GM11168 (cell line): ENCODE data around the gene SCLT1.
"Not testable (repeated sequence)": the region's sequence is repeated elsewhere in the genome, so short reads cannot be mapped to it uniquely, and the experiment has no call there.

Experiments used
- in situ Hi-C: fragments of 300-500 bp; cut with MboI; formaldehyde crosslinking; loops from one replicate; pipeline ENCODE4 v1.12.0; 2022; ENCODE audit warnings: low sequenced_read_pairs; ENCODE audit not compliant: unreplicated experiment

Gene SCLT1

GRCh38 chr4:129093191-129093920 is at the start of gene SCLT1:
Gene SCLT1 (minus strand): TSS chr4:129093539. CDS start chr4:129093103, 436 bp downstream.
- in situ Hi-C loops, result no loop called here

- in situ Hi-C loops, result no loop called here
These were observed 47.2 kb upstream of the SCLT1 start for GRCh38 chr4:129140521-129140920.

- in situ Hi-C loops, result no loop called here
These were observed 45.6 kb upstream of the SCLT1 start for GRCh38 chr4:129138810-129139496.

GRCh38 chr4:129136433-129136832 is 43.1 kb upstream of the SCLT1 start:
- in situ Hi-C loops, result no loop called here

- in situ Hi-C loops, result no loop called here
These were observed 38.0 kb upstream of the SCLT1 start for GRCh38 chr4:129131343-129131742.

- in situ Hi-C loops, result no loop called here
These were observed 35.8 kb upstream of the SCLT1 start for GRCh38 chr4:129129143-129129542.

- in situ Hi-C loops, result not testable (repeated sequence)
These were observed 33.3 kb upstream of the SCLT1 start for GRCh38 chr4:129126614-129127013.

- in situ Hi-C loops, result no loop called here
These were observed 24.4 kb upstream of the SCLT1 start for GRCh38 chr4:129117705-129118104.

GRCh38 chr4:129113919-129114318 is 20.6 kb upstream of the SCLT1 start:
- in situ Hi-C loops, result no loop called here

- in situ Hi-C loops, result no loop called here
These were observed 20.1 kb upstream of the SCLT1 start for GRCh38 chr4:129113434-129113833.

- in situ Hi-C loops, result no loop called here
These were observed 18.6 kb upstream of the SCLT1 start for GRCh38 chr4:129111919-129112318.

GRCh38 chr4:129110931-129111330 is 17.6 kb upstream of the SCLT1 start:
- in situ Hi-C loops, result no loop called here

GRCh38 chr4:129109965-129110824 is 16.9 kb upstream of the SCLT1 start:
- in situ Hi-C loops, result no loop called here

GRCh38 chr4:129098531-129099001 is 5.2 kb upstream of the SCLT1 start:
- in situ Hi-C loops, result no loop called here

GRCh38 chr4:129095811-129096454 is 2.6 kb upstream of the SCLT1 start, which contains the start of gene C4orf33:
Gene C4orf33 (plus strand): TSS chr4:129096152. CDS start chr4:129102611, 6,459 bp downstream.
- in situ Hi-C loops, result no loop called here

- in situ Hi-C loops, result no loop called here
These were observed 1.0 kb upstream of the SCLT1 start for GRCh38 chr4:129094347-129094746.

- in situ Hi-C loops, result no loop called here
These were observed 628 bp downstream of the SCLT1 start for GRCh38 chr4:129092631-129093190.

- in situ Hi-C loops, result no loop called here
These were observed 5.8 kb downstream of the SCLT1 start for GRCh38 chr4:129087516-129087915.

- in situ Hi-C loops, result no loop called here
These were observed 7.9 kb downstream of the SCLT1 start for GRCh38 chr4:129085472-129085871.

GRCh38 chr4:129082302-129082701 is 11.0 kb downstream of the SCLT1 start:
- in situ Hi-C loops, result no loop called here
